Measurements from ENCODE around the gene GALNT7.

Gene GALNT7

GRCh38 chr4:173230062-173230461 lies 61.5 kb downstream of the GALNT7 start:
- no peak for DNase-seq (ENCODE audit: extremely low spot score)
- POLR2A ChIA-PET: no interaction called here
- TF ChIP-seq CTCF (IDR thresholded peaks at IDR 0.05; ENCODE audit: control extremely low read depth, extremely low read depth, low read depth, missing control alignments): no peak

GRCh38 chr4:173231916-173232315 lies 63.3 kb downstream of the GALNT7 start:
- TF ChIP-seq CTCF (IDR thresholded peaks at IDR 0.05; ENCODE audit: control extremely low read depth, extremely low read depth, low read depth, missing control alignments): no peak
- ChIA-PET CTCF (interaction anchor here (0.9 to 3.2 kb wide), 3 partner anchors 8 to 14 kb away, joined by 3 to 11 read pairs (median 3); no protein-coding TSS in a partner anchor), POLR2A (no interaction called here)
- no peak for DNase-seq (ENCODE audit: extremely low spot score)

More at GRCh38 chr4:173230062-173230461, 61.5 kb downstream of the GALNT7 start:
- CTCF ChIA-PET: interaction anchor here (1.3 to 3.2 kb wide), 4 partner anchors 13 to 206 kb away, joined by 3 to 11 read pairs (median 6); no protein-coding TSS in a partner anchor

- POLR2A ChIA-PET: no interaction called here
- no peak for DNase-seq (ENCODE audit: extremely low spot score)
- TF ChIP-seq CTCF (IDR thresholded peaks at IDR 0.05; ENCODE audit: control extremely low read depth, extremely low read depth, low read depth, missing control alignments): no peak
- CTCF ChIA-PET: interaction anchor here (0.8 to 1.2 kb wide), 3 partner anchors 11 to 220 kb away, joined by 3 read pairs; no protein-coding TSS in a partner anchor
Measured at GRCh38 chr4:173233857-173234256, 65.2 kb downstream of the GALNT7 start.

GRCh38 chr4:173235050-173235449 lies 66.4 kb downstream of the GALNT7 start:
- no peak for DNase-seq (ENCODE audit: extremely low spot score)
- CTCF ChIA-PET: no interaction called here
- TF ChIP-seq CTCF (IDR thresholded peaks at IDR 0.05; ENCODE audit: control extremely low read depth, extremely low read depth, low read depth, missing control alignments): no peak
- POLR2A ChIA-PET: no interaction called here

GRCh38 chr4:173236301-173236700 lies 67.7 kb downstream of the GALNT7 start:
- ChIA-PET POLR2A (no interaction called here), CTCF (interaction anchor here (1.6 kb wide), 1 partner anchor 65 kb away, joined by 4 read pairs; no protein-coding TSS in a partner anchor)
- no peak for DNase-seq (ENCODE audit: extremely low spot score)
- TF ChIP-seq CTCF (IDR thresholded peaks at IDR 0.05; ENCODE audit: control extremely low read depth, extremely low read depth, low read depth, missing control alignments): no peak

- ChIA-PET CTCF (interaction anchor here (1.1 to 2.8 kb wide), 6 partner anchors 9 to 234 kb away, joined by 3 to 13 read pairs (median 5); no protein-coding TSS in a partner anchor), POLR2A (no interaction called here)
- no peak for TF ChIP-seq CTCF (IDR thresholded peaks at IDR 0.05; ENCODE audit: control extremely low read depth, extremely low read depth, low read depth, missing control alignments)
- no peak for DNase-seq (ENCODE audit: extremely low spot score)
Measured at GRCh38 chr4:173237152-173237551, 68.5 kb downstream of the GALNT7 start.
